Activated T-cell treated with anti-CD3 and anti-CD28 coated beads for 48 hours (primary cell): ENCODE results near the gene COG5.

Experiments used
- DNase-seq: peaks from one replicate; pipeline ENCODE4 v3.0.0-alpha.2; 2020; ENCODE audit warnings: low read depth

The COG5 gene

DNA sequence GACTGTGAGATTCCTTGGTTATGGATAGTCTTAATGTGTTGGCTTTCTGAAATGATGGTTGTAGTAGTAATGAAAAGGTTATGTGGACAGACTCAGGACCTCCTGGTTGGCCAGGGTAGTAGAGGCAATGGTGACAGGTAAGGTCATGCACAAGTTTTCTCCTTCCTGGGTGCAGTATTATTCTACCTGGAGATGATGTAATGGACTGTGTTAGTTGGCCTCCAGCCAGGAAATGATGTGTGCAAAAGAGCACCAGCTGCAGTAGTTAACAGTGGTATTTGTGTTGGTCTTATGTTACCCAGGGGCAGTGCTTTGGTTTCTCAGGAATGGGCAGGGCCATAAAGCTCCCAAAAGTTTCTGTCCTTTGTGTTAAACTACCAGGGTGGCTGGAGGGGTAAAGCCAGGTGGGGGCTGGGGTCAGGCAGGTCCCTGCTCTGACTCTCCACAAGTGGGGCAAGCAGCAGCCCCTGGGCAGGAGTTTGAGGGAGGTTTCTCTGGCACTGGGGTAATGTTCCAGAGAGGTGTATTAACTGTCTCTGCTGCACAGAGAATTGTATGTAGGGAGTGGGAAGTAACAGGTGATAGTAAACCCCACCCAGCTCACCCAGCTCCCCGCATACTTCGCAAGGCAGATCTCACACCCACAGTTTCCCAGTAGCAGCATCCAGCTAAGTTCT is 57.6 kb downstream of the COG5 start:
- DNase-seq = no peak

DNA sequence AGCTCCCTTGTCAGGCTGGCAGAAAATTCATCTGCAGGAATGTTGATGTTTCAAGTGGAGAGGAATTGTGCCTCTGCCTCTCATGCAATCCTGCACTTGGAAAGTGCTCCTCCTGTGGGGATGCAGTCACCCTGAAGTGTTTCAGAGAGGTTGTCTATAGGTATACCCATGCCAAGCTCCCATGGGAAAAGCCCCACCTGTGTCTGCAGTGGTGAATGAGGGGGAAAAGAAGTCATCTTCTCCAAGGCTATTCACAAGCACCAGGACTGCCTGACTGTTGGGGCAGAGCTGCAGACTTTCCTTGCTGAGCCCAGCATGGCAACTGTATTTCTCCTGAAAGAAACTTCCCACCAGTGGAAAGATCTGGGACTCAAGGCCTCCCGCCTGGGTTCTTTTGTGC is 58.4 kb downstream of the COG5 start:
- DNase-seq = no peak

DNA sequence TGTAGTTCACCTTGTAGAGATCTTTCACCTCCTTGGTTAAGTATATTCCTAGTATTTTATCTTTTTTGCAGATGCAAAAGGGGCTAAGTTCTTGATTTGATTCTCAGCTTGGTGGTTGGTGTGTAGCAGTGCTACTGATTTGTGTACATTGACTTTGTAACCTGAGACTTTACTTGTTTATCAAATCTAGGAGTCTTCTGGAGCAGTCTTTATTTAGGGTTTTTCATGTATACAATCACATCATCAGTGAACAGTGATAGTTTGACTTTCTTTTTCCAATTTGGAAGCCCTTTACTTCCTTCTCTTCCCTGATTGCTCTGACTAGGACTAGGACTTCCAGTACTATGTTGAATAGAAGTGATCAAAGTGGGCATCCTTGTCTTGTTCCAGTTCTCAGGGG is 60.0 kb downstream of the COG5 start:
- no peak for DNase-seq

DNA sequence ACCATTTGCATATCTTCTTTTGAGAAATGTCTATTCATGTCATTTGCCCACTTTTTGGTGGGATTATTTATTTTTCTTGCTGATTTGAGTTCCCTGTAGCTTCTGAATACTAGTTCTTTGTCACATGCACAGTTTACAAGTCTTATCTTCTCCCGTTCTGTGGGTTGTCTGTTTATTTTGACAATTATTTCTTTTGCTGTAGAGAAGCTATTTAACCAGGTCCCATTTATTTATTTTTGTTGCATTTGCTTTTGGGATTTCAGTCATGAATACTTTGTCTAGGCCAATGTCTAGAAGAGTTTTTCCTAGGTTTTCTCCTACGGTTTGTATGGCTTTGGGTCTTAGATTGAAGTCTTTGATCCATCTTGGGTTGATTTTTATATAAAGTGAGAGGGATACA is 60.9 kb downstream of the COG5 start:
- no peak for DNase-seq

DNA sequence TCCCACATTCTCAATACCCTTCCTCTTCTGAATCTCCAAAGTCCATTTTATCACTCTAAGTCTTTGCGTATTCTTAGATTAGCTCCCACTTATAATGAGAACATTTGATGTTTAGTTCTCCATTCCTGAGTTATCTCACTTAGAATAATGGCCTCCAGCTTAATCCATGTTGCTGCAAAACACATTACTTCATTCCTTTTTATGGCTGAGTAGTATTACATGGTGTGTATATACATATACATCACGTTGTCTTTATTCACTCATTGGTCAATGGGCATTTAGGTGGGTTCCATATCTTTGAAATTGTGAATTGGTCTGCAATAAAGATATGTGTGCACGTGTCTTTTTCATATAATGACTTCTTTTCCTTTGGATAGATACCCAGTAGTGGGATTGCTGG is 61.6 kb downstream of the COG5 start:
- no peak for DNase-seq

DNA sequence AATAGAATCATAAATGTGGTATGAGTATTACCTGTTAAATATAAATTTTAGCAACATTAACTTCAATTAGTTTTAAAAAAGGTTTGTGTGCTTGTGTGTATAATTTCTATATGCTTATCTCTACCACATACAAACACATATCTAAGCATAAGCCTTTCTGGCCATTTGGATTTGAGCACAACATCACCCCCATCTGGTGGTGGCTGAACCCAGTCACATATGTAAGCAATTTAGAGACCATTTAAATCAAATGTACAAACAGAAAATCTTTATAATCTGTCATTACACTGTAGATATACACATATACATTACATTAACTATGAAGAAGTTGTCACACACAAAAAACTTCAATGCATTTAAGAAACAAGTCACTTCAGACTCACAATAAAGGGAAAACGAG is 62.1 kb downstream of the COG5 start:
- DNase-seq = no peak

DNA sequence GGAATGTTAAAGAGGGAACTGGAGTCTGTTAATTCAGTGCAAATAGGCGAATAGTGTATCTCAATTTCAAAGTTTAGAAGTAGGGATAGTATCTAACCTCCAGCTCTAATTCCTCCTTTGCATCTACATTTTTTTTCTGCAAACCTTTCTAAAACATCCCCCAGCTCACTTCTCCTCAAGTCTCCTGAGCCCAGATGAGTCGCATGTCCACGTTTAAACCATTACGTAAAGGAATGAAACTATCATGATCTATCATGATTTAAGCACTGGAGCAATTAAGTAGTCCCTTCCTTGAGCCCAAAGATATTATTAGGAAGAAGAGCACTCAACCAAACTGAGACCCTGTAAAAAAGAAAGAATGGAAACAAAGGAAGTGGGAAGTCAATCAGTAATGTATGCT is 64.0 kb downstream of the COG5 start:
- DNase-seq = no peak

DNA sequence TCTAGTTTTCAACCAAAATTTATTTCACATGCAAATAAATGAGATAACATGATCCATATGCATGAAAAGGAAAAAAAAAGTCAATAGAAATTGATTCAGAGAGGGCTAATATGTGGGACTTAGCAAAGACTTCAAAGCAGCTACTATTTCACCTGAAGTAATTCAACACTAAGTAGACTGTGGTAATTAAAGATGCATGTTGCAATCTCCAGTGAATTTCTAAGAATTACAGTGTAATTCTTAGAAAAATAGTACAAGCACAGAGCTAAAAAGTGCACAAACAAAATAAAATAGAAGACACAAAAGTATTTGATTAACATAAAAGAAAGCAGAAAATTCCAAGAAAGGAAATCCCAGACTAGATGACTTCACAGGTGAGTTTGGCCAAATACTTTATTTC is 68.2 kb downstream of the COG5 start:
- no peak for DNase-seq

DNA sequence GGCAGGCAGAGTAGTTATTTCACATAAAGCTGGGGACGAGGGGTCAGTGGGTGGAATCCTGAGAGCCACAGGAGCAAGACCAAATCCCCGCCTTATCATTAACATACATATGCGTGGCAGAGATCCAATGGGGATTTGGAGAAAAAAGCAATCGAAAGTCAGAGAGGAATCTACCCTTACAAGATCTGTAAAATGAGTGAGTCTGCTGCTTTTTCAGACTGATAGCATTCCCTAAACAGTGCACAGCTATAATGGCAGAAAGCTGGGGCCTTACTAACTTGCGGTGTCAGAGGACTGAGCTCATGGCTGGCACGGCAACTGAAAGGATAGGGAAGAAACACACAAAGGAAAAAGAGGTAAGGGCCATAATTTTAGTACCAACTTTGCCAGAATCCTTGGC is 68.8 kb downstream of the COG5 start:
- no peak for DNase-seq

DNA sequence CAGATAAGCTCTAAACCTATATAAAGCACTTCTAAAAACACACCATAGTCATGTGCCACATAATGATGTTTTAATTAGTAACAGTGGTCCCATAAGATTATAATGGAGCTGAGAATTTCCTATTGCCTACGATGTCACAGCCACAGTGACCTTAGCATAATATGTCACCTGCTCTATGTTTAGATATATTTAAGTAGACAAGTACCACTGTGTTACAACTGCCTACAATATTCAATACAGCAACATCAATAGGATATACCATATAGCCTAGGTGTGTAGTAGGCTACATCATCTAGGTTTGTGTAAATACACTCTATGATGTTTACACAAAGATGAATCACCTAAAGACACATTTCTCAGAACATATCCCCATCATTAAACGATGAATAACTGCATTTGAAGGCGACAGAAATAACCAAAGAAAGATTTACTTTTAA is 69.4 kb downstream of the COG5 start:
- DNase-seq = no peak

DNA sequence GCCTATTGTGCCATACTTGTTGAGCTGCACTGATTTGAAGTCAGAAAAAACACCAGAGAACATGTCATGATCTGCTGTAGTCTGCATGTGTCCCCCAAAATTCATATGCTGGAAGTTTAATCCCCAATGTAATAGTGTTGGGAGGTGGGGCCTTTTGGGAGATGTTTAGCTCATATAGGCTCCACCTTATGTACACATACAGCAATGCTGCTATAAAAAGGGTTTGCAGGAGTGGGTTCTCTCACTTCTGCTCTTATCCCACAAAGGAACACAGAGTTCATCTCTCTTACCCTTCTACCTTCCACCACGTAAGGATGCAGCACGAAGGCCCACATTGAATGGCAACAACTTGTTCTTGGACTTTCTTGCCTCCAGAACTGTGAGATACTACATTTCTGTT is 70.8 kb downstream of the COG5 start:
- DNase-seq = no peak

DNA sequence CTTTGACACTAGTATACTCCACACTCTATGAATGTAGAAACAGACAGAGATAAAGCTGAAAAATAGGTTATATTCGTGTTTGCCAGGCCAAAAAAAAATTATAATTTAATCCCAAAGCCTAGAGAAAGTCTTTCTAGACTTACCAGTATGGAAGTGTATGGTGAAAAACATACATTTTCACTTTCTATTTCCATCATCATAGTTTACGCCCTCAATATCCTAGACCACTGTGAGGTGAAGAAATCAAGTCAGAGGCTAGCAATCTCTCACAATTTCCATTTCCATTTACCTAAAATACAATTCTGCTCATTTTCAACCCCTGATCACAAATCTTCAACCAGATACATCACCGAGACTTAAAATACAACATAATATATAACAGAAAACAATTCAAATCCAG is 77.7 kb downstream of the COG5 start:
- no peak for DNase-seq

DNA sequence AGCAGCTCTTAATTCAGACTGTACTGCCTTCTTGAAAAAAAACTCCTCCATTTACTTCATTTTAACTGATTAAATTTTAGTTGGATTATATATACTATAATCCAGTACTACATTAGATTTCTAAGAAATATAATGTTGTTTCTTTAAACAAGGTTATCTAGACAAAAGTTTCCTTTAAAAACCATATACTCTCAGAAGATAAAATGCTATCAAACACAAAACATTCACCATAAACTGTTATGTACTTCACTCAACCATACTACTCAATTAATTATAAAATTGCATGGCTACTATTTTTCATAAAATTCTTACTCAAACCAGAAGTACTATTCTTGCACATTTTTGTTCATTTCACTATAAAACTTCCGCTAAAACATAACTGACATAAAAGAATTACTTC is 81.1 kb downstream of the COG5 start:
- DNase-seq = no peak

DNA sequence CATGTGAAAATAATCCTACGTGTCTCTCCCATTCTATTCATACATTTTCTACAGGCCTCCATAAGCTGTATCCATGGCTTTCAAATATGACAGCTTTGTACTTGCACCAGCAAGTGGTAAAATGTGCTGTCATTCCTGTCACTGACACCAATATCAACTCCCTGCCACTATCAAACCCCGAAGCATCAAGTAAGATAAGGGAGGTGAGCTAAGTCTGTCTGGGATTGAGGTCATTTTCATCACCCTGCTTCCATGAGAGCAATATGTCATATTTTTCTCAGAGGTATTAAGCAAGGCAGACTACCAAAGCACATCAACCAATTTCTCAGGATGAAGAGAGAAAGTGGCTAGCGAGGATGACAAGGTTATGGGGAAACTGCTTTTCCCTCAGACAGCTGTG is 82.8 kb downstream of the COG5 start:
- DNase-seq = no peak

DNA sequence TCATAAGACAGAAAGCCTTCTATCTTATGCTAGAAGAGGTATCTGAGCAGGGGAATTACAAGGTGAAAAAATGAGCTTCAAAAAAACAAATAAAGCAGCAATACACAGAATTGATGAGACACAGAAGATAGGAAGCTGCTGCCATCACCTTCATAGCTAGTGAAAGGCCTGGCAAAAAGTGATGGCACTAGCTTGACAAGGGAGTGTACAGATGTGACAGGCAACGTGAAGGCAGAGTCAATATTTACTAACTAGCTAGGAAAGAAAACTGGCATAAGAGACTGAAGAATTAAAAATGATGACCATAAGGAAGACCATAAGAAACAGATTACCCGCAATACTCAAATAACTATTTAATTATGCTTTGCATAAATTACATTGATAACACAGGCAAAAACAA is 84.4 kb downstream of the COG5 start:
- no peak for DNase-seq

DNA sequence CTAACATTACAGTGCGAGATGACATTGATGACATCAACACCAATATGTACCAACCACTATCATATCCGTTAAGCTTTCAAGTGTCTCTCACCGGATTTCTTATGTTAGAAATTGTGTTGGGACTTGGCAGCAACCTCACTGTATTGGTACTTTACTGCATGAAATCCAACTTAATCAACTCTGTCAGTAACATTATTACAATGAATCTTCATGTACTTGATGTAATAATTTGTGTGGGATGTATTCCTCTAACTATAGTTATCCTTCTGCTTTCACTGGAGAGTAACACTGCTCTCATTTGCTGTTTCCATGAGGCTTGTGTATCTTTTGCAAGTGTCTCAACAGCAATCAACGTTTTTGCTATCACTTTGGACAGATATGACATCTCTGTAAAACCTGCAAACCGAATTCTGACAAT is 89.6 kb downstream of the COG5 start:
- DNase-seq = no peak

DNA sequence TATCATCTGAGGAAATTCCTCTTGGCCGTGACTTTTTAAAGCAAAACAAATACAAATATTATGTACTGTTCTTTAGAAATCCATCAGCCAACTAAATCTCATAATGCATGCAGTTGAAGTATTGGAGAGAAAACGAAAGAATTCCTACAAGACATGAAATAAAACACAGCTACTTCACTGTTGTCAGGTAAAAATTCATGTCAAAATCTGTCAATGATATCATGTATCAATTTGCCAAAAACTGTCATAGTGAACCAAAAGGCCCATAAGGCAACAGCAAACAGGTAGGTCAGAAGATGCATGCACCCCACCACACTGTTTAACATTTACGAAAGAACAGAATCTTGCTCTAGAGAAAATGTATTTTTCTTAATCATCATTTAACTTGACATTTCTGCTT is 91.6 kb downstream of the COG5 start:
- no peak for DNase-seq

DNA sequence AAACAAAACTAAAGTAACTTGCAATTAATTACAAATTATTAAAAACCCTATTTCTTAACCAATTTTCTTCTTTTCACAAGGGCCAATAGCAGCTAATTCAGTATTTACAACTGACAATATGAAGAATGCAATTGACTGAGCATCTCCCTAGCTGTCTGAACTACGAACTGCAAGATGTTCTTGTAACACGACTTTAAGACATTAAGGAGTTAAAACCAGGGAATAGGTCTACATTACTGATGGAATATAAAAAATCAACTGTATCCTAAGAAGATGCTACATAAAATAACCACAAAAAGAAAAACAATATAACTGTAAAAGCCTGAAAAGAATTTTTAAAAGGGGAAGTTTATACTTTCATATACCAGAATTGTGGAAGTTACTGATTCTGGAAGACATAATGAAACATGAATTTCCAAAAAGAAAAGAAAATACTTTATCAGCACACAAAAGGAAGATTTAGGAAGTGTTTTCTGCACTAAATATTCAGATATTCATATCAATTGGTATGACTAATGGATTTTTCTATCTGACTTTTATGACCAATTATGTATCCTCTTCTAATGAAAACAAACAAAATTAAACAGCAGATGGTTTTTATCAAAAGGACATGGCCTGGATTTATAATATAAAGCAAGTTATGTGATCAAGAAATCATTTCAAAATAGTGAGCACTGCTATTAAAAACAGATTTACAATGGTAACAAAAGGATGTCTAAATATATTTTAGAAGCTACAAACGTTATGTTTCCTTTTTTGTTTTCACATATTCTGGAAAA is 92.2 kb downstream of the COG5 start:
- no peak for DNase-seq

DNA sequence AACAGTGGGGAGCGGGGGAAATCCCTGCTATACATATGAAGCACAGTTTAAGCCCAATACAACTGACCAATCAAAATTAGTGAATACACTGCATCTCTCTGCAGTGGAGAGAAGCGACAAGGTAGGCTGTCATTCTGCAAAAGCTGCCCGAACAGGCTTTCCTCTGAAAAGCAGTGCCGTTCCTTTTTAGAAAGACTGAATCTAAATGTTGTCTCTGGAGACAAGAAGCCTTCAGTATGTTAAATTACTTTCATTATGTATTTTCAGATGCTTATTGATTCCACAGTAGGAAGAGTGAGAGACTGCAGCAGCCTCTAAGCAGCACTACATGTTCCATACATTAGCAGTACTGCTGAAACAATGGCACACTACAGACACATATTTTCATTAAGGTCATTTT is 93.8 kb downstream of the COG5 start, which contains the start of gene GPR22:
Gene GPR22 (plus strand): TSS at position 129 of the 400 bp plus-strand sequence. CDS start 4,004 bp downstream, outside the sequence.
- DNase-seq = no peak

DNA sequence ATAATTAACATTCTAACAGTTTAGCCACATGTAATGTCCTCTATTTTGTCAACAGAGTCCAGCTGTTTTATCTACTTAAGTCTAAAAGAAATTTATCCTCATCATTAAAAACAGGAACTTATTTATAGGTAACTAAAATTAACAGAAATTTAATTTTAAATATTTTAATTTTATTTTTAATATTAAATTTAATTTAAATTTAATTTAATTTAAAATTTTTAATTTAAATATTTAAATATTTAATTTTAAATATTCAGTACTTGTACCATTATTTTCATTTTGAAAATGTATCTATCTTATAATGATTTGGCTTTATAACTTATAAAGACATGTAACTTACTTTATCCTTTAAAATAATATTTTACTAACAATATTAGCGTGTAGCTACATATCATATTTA is 94.9 kb downstream of the COG5 start:
- DNase-seq = no peak

DNA sequence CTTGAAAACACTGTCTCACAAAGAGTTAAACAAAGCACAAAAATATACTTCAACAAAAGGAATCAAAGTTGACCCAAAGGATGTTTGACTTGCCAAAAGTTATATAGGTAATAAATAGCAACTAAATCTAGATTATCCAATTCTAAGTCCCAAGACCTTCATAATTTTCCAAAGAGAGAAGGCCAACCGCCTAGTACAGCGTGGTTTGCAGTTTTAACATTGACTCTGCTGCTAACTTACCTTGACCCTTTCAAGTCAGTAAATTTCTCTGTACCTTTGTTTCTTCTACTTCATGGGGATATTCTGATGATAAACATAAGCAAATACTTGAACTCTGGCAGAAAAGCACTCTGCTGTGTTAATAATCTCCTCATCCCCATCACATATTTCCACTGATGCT is 95.7 kb downstream of the COG5 start:
- DNase-seq = no peak

DNA sequence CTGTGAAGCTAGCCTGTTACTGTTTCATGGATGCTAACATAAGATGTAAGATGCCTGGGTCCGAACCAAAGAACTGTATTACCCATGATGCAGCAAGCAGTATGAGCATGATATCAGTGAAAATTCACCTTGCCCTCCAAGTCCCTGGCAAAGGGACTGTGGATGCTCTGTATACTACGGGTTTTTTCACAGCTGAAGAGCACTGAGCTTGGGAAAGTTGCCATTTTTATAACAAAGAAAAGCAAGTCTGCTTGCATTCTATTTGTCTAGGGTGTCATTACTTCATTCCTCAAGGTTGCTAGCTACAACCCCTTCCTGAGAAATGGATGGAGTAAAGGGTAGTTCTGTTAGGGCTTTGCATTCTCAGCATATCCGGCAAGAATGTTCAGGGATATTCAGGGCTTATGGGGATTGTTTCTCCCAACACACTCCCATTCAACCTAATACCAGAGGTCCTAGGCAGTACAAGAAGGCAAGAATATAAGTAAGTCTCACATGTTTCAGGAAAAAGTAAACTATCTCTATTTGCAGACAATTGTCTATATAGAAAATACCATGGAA is 99.0 kb downstream of the COG5 start:
- no peak for DNase-seq
